ENCODE results near the gene KY.

DNA sequence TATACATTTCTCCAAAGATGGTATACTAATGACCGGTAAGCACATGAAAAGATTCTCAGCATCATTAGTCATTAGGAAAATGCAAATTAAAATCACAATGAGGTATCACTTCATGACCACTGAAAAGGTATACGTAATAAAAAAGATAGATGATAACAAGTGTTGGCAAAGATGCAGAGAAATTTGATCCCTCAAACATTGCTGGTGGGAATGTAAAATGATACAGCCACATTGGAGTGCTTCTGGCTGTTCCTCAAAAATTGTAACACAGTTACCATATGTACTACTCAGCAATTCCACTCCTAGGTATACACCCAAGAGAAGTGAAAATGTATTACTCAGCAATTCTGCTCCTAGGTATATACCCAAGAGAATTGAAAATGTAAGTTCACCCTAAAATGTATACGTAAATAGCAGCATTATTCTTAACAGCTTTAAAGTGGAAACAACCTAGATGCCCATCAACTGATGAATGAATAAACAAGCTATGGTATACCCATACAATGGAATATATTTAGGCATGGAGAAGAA, 25.0 kb upstream of the KY start:
- TF ChIP-seq POLR2AphosphoS5 (IDR thresholded peaks at IDR 0.05; ENCODE audit: low read depth, low read length) (no peak), SIN3A (IDR thresholded peaks at IDR 0.05; ENCODE audit: borderline replicate concordance, insufficient read depth, low read length) (no peak), TAF1 (IDR thresholded peaks at IDR 0.05; ENCODE audit: borderline replicate concordance, insufficient read depth, low read length) (no peak), REST (IDR thresholded peaks at IDR 0.05; ENCODE audit: insufficient read depth in 1 of 2, low read depth in 2 of 2, low read length in 2 of 2) (no peak)
